ENCODE results near the gene C1orf198. TPM values are rescaled to one million over a fixed set of nuclear protein-coding genes. Genes with fewer than 3 reads are reported as not detected.

The C1orf198 gene
- total RNA-seq, 6 experiments from 2014 or later, result 72.4 to 118 (median 88.4) TPM

GRCh38 chr1:230865062-230865817, 3.1 kb downstream of the C1orf198 start:
- peaks cover 80% of the 10 kb centered on the region for H3K4me1 Mint-ChIP-seq (ENCODE audit: low read depth)

GRCh38 chr1:230864441-230864840, 3.9 kb downstream of the C1orf198 start:
- H3K9me3 Mint-ChIP-seq, result no peaks in the 10 kb centered on the region
- H3K4me3 Mint-ChIP-seq, result peak overlapping the region; percentile 93
- no peak for DNase-seq
- peaks cover 55% of the 10 kb centered on the region for H3K36me3 Mint-ChIP-seq (ENCODE audit: low read depth)
- peaks cover 80% of the 10 kb centered on the region for H3K4me1 Mint-ChIP-seq (ENCODE audit: low read depth)
- peaks cover 2% of the 10 kb centered on the region; the same call in 1 of the 2 replicates for H3K27me3 Mint-ChIP-seq (ENCODE audit: insufficient read depth)
- peak overlapping the region; percentile 68; the same call in 1 of the 2 replicates for H3K27ac Mint-ChIP-seq
- no peak for TF ChIP-seq CTCF (IDR thresholded peaks at IDR 0.05)

More at GRCh38 chr1:230865062-230865817, 3.1 kb downstream of the C1orf198 start:
- peaks cover 54% of the 10 kb centered on the region for H3K36me3 Mint-ChIP-seq (ENCODE audit: low read depth)
- peaks cover 2% of the 10 kb centered on the region; the same call in 1 of the 2 replicates for H3K27me3 Mint-ChIP-seq (ENCODE audit: insufficient read depth)
- H3K27ac Mint-ChIP-seq, result peak overlapping the region; percentile 86
- no peak for TF ChIP-seq CTCF (IDR thresholded peaks at IDR 0.05)
- DNase-seq, result no peak
- H3K9me3 Mint-ChIP-seq, result no peaks in the 10 kb centered on the region
- peak overlapping the region; percentile 93 for H3K4me3 Mint-ChIP-seq

- peaks cover 2% of the 10 kb centered on the region; the same call in 1 of the 2 replicates for H3K27me3 Mint-ChIP-seq (ENCODE audit: insufficient read depth)
- H3K36me3 Mint-ChIP-seq (ENCODE audit: low read depth), result peaks cover 55% of the 10 kb centered on the region
- peak overlapping the region; percentile 19; the same call in 1 of the 2 replicates for H3K4me3 Mint-ChIP-seq
- H3K27ac Mint-ChIP-seq, result peak overlapping the region; percentile 34; the same call in 1 of the 2 replicates
- no peak for DNase-seq
- no peaks in the 10 kb centered on the region for H3K9me3 Mint-ChIP-seq
- no peak for TF ChIP-seq CTCF (IDR thresholded peaks at IDR 0.05)
- H3K4me1 Mint-ChIP-seq (ENCODE audit: low read depth), result peaks cover 83% of the 10 kb centered on the region
These were observed 4.9 kb downstream of the C1orf198 start for GRCh38 chr1:230863449-230863848.

- H3K27ac Mint-ChIP-seq, result peak overlapping the region; percentile 76
- peaks cover 53% of the 10 kb centered on the region for H3K36me3 Mint-ChIP-seq (ENCODE audit: low read depth)
- peak overlapping the region; percentile 60 for H3K4me3 Mint-ChIP-seq
- no peak for TF ChIP-seq CTCF (IDR thresholded peaks at IDR 0.05)
- H3K27me3 Mint-ChIP-seq (ENCODE audit: insufficient read depth), result no peaks in the 10 kb centered on the region; the same call in 1 of the 2 replicates
- peaks cover 97% of the 10 kb centered on the region for H3K4me1 Mint-ChIP-seq (ENCODE audit: low read depth)
- no peaks in the 10 kb centered on the region for H3K9me3 Mint-ChIP-seq
- peak; percentile 75 for DNase-seq
These were observed 6.2 kb downstream of the C1orf198 start for GRCh38 chr1:230861970-230862595.

- H3K4me3 Mint-ChIP-seq, result peak overlapping the region; percentile 11; the same call in 1 of the 2 replicates
- H3K27me3 Mint-ChIP-seq (ENCODE audit: insufficient read depth), result no peaks in the 10 kb centered on the region; the same call in 1 of the 2 replicates
- peaks cover 100% of the 10 kb centered on the region for H3K4me1 Mint-ChIP-seq (ENCODE audit: low read depth)
- H3K27ac Mint-ChIP-seq, result peak overlapping the region; percentile 69; the same call in 1 of the 2 replicates
- peaks cover 55% of the 10 kb centered on the region for H3K36me3 Mint-ChIP-seq (ENCODE audit: low read depth)
- H3K9me3 Mint-ChIP-seq, result no peaks in the 10 kb centered on the region
- DNase-seq, result no peak
- peak; percentile 56 for TF ChIP-seq CTCF (IDR thresholded peaks at IDR 0.05)
These were observed 6.8 kb downstream of the C1orf198 start for GRCh38 chr1:230861489-230861888.
